Fibroblast of gingiva (primary cell): ENCODE data around the gene NHS.

Experiments
- DNase-seq: peaks from one replicate; pipeline ENCODE4 v3.0.0-alpha.2; 2011; ENCODE audit warnings: low read depth

The NHS gene

DNA sequence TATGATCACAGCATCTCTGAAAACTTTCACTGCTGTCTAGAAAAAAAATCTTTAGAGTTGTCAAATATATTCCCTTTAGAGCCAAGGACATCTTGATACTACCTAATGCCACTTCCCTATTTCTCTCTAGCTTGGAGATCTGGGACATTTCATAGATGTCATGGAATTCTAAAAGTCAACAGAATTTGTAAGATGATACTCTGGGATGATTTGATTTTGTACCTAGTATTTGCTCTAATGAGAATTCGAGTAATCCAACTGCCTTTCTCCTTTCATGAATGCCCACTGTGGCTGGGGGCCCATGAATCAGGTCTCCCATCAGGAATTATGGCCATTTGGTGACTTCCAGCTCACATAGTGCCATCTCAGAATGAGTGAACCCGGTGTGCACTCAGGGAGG is 73.2 kb downstream of the NHS start:
- no peak for DNase-seq

DNA sequence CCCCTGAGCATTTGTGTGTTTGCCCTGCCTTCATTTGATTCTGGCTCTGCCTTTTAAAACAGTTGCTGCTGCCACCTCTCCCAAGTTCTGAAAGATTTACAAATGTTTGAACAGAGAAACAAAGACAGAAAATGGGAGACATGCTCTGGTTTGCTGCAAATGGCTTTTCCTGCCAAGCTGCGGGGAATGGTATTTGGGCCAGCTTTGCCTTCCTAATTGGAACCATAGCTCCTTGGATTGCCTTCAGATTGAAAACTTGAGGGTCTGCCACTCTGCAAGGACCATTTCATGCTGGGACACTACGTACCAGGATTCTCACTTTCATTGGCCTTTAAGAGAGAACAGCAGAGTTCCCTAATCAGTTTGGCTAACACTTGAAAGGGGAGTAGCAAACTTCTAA is 74.9 kb downstream of the NHS start:
- no peak for DNase-seq

DNA sequence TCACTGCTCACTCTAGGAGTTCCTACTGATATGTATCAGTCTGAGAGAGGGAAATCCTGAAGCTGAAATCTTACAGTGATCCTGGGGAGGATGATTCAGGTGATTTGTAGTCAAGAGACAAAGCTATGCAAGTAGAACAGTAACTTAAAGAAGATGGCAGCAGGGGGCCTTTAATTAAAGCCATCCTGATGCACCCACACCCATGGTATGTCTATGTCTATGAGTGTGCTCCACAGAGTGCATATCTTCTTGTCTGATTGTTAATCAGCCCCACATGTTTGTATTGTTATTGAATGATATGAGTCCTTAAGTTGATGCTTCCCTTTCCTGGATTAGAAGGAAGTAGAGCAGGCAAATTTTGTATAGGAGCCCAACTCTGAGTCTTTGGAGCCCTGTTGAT is 78.8 kb downstream of the NHS start:
- no peak for DNase-seq

DNA sequence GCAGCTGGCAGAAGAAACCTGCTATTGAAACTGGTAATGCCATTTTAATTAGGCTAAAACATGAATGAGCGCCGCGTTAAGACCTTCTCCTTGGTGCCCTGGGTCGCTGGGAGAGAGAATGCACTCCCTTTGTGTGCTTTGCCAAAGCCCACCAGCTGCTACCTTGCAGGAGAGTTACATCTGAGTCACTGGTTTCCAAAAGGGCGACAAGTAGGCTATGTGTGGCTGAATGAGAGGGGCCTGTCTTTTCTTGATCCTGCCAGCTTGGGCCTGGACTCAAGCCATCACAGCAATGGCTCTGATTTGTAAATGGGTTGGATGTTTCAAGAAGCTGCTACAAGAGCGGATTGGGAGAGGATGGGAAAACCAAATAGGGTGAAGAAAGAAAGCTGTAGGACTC is 81.5 kb downstream of the NHS start:
- no peak for DNase-seq

DNA sequence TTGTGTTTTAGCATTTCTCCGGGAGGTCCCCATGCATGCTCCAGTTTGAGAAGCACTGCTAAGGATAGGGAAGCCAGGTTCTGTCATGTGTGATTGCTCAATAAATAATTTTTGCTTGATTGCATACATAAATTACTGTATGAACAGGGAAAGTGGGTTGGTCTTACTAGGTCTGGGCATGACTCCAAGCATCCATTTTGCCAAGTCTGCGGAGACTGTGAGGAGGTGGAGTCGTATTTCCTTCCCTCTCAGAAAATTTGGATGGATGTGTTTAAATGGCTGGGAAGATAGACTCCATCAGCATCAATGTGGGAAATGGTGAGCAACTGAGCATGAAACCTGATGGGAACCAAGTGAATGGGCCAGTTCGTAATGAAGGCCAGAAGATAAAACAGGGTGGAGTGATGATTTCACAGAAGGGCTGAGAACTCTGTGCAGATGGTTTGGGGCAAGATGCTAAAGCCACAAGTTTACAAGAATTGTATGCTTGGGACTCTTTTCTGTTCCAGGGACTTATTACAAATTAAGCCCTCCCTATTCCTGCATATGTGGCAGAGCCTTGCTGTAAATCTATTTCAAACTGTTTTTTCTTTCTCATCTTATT is 84.1 kb downstream of the NHS start:
- DNase-seq: peak; percentile 86

DNA sequence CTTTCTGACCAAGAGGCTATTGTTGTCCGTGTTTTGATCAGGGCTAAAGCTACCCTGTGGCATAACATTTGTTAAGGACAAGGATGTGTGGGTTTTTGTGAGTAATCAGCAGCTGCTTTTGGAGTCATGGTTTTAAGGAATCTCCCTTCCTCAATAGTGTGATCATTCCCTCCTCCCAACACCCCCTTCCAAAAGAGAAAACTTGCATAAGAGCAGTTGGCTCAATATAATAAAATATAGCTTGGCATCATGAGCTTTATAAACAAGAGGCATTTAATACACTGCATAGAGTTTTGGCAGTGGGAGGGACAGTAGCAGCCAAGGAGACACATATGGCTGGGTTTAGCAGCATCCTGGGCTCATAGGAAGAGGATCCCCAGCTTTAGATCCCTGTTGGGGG is 84.7 kb downstream of the NHS start:
- DNase-seq: peak; percentile 77

DNA sequence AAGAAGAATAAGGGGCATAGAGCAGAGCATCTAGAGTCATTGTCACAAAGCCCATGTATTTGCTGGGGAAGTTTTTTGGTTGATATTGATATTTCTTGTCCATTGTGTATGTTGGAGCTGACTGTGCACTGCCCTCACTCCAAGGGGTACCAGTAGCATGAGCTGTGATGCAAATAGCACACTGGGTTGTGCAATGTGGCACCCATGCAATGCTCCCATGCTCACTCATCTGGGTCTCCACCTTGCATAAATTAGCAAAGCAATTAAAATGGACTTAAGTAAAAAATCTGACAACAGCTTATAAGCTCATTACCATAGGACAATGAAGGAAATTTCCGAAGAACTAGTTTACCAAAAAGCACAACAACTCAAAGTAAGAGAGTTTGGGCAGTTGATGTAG is 87.9 kb downstream of the NHS start:
- no peak for DNase-seq

DNA sequence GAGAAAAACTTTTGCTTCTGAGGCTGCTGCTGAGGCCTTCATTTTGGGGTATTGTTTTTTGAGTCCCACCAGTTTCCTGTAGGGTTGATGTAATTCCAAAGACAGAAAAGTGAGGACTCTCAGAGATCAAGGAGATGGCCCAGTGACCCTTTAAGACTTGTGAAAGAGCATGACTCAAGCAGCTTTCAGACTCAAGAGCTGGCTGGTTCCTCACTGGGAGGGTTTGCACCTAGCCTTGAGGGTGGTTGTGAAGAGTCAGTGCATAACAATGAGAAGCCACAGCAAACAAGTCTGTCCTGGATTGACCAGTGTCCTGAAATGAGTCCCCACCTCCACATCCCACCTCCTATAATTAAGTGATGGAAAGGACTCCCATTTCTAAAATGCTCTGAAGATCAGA is 89.2 kb downstream of the NHS start:
- DNase-seq: no peak

DNA sequence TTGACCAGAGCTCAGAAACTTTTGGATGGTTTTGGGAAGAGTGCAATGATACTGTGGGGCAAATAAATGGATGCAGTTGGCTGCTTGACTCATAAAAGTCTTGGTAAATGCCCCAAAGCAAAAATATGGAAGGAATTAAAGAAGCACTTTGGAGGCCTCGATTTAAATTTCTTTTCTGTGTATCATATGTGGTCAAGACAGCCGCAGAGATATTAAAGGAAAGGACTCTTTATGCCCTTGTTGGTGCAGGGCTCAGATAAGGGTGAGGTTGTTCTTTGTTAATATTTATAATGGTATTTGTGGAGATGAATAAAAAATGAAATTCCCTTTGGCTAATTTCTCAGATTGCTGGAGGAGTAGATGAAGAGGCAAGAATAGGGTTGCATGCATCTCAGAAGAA is 90.2 kb downstream of the NHS start:
- no peak for DNase-seq

DNA sequence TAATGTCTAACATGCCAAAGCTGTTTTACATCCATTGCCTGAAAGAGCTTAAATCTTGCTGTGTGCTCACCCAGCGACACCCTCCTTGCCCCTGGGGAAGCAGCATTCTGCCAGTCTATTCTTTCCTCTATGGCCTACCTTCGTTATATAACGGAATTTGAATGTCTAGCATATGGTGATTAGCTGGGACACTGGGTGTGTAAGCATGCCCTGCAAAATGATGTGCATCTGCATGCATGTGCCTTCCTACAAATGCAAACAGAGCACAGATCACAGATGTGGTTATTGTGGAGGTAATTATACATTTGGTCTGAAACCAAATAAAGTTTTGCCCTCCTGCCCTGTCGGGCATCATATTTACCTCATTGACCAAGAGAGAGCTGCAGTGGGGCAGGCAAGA is 90.8 kb downstream of the NHS start:
- DNase-seq: no peak

DNA sequence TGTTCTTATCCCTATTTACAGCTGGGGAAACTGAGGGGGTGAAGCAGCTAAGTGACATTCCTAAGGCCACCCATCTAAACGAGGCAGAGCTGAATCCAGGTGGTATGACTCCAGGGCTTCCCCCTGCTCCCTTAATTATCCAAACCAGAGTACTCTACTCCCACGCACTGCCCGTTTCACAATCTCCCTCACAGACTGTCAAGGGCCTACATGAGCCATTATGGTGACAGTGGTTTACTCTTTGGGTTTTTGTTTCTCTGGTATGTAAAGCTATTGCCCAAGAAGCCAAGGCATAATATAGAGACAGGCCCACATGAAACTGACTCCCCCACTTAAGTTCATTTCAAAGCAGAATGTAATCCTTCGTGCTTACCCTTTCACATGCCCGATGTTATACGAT is 95.1 kb downstream of the NHS start:
- no peak for DNase-seq

DNA sequence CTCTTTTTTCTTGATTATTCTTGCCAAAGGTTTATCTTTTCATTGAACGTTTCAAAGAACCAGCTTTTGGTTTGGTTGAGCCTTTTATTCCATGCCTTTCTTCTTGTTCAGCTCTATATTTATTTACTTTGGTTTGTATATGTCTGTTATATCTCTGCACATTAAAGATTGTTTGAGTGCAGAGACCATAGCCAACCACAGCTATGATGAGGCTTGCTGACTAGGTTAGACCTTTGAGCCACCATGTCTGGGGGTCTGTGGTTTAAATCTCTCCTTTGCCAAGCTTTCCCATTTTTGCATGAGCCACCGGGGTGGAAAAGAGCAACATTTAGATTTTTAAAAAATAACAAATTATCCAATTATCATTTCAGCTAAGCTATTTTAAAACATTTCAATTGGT is 96.1 kb downstream of the NHS start:
- DNase-seq: no peak

DNA sequence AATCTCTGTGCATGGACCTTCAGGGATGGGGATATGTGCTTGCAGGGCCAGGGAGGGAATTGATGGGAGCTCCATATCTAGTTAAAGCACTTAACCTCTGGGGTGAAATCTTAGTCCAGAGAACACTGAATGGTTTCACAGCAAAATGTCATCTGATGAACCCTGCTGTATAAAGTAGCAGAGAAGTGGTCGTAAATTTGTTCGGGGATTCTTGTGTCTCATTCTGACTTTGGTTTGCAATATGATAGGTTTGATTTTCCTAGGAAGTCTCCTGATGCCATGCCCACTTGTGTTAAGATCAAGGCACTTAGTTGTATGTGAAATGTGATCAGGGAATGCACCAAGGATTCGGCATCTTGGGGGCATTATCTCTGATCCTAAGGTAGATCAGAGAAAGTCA is 96.9 kb downstream of the NHS start:
- no peak for DNase-seq

DNA sequence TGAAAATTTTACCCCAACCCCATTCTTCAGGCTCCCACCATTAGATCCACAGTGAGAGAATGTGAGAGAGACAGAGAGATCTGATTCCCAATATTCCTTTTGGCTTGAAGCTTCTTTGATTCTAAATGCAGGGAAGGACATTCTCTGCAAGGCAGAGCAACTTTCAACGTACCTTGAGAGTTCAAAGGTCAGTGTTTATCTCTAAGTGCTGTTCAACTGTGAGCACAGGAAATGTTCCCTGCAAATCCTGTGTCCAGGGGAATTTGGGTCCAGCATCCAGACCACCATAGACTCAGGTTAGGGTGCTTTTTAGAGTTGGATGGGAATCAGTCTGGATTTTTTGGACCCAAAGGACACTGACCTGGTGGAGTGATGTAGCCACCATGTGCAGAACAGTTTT is 97.4 kb downstream of the NHS start:
- no peak for DNase-seq

DNA sequence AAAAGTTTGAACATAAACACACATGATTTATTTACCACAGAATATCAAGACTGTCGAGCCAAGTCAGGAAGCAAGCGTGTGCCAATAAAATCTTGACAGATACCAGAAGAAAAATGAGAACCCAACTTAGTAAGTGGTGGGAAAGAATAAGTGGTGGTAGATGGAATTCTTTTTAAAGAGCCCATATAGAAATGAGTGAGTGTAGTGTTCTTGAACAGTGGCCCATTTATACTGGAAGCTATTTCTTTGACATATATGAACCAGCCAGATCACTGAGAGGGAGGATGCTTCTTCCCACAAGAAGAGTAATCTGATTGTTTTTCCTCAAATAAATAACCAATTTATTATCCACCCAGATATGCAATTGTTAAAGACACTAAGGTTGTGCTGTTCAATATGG is 98.0 kb downstream of the NHS start:
- no peak for DNase-seq

DNA sequence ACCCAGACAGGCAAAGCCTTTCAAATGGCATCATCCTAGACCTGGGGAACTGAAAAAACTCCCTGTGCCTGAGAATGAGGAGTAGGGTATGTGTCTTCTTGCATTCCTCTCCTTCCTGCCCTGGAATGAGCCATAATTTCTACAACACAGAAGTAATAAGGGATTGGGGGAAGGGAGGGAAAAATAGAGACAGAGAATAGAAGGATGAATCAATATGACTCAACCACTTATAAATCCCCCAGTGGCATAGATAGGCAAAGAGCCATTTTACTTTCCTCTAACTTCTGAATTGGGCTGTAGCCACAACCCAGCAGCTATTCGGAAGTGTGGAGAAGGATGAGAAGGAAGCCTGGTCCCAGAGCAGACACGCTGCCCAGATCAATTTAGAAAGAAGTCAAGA is 99.9 kb downstream of the NHS start:
- DNase-seq: no peak

DNA sequence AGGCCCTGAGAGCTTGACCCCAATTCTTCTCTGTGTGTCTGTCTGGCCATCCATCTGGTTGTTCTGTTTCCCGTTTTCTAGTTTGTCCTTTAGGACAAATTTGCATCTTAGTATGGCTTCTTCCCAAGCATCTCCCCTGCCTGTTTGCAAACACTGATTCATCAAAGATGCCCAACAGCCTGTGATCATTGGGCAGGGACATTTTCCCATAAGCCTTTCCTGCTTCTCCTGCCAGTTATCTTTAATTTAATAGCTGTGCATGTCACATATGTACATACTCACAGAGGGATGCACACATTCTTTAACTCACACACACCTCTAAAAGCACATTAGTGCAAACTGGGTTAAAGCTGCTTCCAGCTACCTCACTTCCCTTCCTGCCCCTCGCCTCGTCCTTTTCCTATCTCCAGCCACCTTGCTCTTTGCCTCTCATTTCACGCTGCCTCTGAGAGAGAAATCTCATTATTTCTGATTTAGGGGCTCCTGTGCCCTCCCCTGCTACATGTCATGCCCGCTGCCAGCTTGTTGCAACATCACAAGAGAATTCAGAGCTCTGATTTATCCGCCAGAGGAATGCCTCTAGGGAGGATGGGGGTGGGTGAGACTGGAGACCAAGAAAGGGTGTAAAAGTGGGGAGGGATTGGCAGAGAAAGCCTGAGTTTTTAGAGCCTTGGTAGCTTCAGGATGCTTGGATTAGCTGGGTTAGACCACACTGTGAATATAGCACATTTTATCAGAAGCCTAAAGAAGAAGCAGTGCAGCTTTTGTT is 100.6 kb downstream of the NHS start:
- DNase-seq: peak; percentile 36

DNA sequence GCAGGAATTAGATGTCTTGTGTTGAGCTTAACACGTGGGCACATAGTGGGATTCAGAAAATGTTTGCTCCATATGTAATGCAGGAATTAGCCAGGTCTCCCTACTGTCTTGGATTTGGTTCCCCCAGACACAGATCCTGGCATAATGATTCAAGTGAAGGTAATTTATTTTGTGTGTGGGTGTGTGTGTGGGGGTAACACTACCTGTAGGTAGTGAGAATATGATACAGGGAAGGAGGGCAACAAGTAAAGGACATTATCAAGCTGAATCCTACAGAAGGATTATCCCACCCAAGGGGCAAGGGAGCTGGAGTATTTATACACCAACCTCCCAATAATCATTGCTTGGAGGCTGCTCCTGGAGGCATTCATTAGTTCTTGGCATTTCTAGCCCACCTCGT is 101.4 kb downstream of the NHS start:
- DNase-seq: no peak

DNA sequence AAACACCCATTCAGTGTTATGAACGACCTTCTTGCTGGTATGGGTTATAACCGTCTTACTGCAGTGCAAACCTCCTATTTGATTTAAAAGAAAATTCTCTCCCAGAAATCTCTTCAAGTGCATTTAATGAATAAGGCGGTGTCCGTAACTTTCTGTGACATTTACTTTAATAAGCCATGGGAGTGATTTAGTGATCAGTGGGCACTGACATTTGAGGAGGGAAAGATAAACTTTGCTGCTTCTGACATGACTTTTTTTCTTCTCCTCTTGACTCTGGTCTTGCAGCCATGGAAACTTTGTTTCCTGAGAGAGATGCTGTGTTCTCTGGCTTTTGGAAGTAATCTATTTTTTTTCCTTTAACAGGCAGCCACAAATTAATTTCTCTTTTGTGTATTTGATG is 106.1 kb downstream of the NHS start:
- DNase-seq: no peak

DNA sequence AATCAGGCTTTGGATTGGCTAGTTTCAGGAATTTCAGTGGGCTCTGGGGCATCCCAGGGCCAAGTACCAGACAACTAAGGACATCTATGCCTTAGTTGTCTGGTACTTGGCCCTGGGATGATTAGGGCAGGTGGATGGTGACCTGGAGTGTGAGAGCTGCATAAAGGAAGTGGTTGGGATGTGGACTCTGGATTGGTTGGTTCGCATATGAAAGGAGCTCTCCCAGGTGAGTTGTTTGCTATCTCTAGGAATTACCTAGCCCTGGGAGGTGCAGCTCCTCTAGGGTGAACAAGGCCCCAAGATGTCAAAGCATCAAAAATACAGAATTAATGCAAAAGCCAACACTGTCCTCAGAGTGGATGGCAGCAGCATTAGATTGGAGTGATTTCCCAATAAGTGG is 109.6 kb downstream of the NHS start:
- DNase-seq: no peak

DNA sequence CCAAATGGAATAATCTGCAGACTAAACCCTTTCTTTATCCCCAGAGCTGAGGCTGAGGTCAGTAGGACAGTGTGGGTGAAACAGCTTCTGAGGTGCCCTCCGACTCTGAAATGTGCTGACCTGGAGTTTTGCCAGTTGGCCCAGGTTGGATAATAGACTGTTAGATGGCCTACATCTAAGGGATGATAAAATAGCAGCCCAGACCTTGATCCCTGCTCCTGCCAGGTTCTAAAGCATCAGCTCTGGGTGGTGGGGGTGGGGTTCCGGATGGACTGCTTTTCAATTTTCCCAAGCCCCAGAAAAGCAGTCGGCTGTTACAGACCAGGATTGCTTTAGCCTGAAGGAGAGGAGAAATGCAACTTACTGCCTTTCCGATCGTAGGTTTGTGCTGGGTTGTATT is 110.4 kb downstream of the NHS start:
- no peak for DNase-seq

DNA sequence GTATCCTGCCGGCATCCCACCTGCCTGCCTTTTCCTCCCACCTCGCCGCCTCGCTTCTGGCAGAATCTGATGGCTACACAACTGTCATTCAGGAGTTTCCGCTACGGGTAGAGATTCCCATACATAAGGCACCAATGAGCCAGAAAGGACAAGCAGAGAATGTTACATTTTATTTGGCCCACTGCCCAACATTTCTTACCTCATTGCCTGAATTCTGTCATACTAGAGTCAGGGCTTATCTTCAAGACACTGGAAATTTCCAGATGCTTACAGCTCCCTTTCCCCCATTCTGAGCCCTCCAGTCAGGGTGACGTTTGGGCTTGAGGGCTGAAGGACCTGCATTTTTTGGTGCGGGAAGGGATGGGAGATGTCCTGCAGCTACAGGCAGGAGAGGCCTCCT is 113.0 kb downstream of the NHS start:
- no peak for DNase-seq

DNA sequence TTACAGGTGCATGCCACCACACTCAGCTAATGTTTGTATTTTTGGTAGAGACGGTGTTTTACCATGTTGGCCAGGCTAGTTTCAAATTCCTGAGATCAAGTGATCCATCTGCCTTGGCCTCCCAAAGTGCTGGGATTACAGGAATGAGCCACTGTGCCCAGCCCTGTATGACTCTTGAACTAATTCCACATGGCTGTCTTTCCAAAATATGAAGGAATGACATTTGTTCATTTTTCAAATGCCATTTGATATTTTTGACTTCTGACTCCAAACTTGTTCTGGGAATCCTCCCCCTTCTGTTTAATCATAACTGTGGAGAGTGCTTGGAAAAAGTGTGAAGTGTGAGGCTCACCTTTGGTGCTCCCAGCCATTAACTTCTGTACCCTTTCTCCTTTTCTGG is 119.2 kb downstream of the NHS start:
- peak; percentile 1 for DNase-seq

DNA sequence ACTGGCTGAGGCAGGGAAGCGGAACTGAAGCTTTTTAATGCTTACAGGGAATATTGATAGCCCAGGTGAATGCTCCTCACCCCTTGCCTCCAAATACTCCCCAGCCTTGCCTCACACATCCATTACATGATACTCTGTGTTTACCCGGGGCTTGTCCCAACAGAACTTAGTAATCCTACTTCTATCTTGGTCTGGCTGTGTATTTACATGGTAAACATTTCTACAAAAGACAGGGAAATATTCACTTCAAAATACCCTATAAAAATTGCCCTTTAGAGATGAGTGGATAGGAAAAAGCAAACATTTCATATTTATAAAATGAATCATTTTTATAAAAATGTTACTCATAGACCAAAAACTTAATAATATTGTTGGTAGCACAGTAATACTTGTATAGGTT is 120.1 kb downstream of the NHS start:
- no peak for DNase-seq
